GM10248 (cell line): ENCODE measurements around the gene ZRANB3.

Source experiments
- CTCF ChIA-PET: fragments of 300-600 bp; sonication (Branson Sonifier 250); formaldehyde crosslinking; extraction: SDS; loops from one replicate; lab custom pipeline; 2021; ENCODE audit warnings: antibody characterized with exemption; lab: Yijun Ruan, JAX
- POLR2A ChIA-PET: fragments of 350-650 bp; sonication (Branson Sonifier 250); formaldehyde crosslinking; extraction: SDS; loops from one replicate; lab custom pipeline; 2020; ENCODE audit warnings: antibody characterized with exemption; lab: Yijun Ruan, JAX
- DNase-seq: peaks from one replicate; pipeline ENCODE4 v3.0.0; 2012; ENCODE audit errors: extremely low spot score
- TF ChIP-seq, protein P1 (sequence below): IDR thresholded peaks from 2 replicates; pipeline ENCODE4 v1.5.1; 2012; ENCODE audit warnings: mild to moderate bottlenecking, low read depth; ENCODE audit errors: extremely low read depth, missing control alignments, control extremely low read depth

ZRANB3 gene

DNA sequence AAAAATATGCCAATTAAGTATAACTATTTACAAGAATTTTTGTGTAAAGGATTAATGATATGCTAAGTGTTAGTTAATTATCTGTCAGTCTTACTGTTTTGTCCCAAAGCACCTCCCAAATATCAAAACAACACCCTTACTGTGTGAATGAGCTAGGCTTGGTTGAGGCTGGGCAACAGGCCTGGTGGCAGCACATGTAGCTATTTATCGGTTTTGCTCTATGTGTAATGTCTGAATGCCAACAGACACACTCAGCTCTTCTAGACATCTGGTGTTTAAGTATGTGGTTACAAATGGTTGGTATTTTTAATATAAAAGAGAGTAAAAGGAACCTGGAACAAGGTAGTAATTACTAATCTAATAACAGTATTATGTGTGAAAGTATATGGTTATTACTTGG lies 303.6 kb downstream of the ZRANB3 start:
- ChIA-PET POLR2A (no interaction called here), CTCF (interaction anchor here (1.3 kb wide), 1 partner anchor 14 kb away, joined by 5 read pairs; no protein-coding TSS in a partner anchor)
- TF ChIP-seq, protein P1, sequence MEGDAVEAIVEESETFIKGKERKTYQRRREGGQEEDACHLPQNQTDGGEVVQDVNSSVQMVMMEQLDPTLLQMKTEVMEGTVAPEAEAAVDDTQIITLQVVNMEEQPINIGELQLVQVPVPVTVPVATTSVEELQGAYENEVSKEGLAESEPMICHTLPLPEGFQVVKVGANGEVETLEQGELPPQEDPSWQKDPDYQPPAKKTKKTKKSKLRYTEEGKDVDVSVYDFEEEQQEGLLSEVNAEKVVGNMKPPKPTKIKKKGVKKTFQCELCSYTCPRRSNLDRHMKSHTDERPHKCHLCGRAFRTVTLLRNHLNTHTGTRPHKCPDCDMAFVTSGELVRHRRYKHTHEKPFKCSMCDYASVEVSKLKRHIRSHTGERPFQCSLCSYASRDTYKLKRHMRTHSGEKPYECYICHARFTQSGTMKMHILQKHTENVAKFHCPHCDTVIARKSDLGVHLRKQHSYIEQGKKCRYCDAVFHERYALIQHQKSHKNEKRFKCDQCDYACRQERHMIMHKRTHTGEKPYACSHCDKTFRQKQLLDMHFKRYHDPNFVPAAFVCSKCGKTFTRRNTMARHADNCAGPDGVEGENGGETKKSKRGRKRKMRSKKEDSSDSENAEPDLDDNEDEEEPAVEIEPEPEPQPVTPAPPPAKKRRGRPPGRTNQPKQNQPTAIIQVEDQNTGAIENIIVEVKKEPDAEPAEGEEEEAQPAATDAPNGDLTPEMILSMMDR = no peak
- DNase-seq = no peak

DNA sequence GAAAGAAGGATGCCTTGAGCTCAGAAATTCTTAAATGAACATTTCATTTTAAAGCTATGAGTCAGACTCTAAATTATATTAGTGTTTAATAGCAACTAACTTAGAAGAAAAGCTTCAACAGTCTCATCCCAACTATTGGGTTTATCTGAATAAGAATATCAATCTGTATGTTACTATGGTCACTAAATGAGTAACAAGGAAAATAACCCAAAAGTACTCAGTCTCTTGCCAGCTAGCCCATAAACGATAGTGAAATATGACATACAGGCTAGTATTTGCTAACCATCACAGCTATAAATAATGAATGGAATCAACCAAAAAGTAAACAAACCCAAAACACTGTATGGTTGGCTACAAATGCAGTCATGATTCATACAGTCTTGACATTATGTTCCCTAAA lies 304.1 kb downstream of the ZRANB3 start:
- ChIA-PET POLR2A (no interaction called here), CTCF (interaction anchor here (0.7 to 1.3 kb wide), 3 partner anchors 12 to 16 kb away, joined by 3 to 5 read pairs (median 5); no protein-coding TSS in a partner anchor)
- DNase-seq = no peak
- TF ChIP-seq, protein P1 = no peak

DNA sequence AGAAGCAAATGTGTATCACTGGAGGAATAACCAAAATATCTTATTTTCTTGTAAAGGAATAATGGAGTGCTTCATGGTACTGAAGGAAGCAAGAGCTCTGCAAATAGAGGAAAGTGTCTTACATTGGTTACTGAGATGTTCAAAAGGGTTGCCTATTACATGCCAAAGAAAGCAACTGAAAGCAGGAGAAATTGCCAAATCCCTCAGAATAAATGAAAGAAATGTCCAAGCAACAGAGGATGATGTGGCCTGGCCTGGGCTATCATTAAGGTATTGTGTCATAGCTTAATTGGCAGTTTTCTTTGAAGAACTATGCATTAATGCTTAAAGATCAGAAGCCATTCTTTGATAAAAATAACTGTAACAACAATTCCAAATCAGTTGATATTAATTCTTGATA lies 305.2 kb downstream of the ZRANB3 start:
- no peak for DNase-seq
- CTCF ChIA-PET = interaction anchor here (1.2 kb wide), 1 partner anchor 17 kb away, joined by 3 read pairs; no protein-coding TSS in a partner anchor
- POLR2A ChIA-PET = no interaction called here
- TF ChIP-seq, protein P1 = no peak

DNA sequence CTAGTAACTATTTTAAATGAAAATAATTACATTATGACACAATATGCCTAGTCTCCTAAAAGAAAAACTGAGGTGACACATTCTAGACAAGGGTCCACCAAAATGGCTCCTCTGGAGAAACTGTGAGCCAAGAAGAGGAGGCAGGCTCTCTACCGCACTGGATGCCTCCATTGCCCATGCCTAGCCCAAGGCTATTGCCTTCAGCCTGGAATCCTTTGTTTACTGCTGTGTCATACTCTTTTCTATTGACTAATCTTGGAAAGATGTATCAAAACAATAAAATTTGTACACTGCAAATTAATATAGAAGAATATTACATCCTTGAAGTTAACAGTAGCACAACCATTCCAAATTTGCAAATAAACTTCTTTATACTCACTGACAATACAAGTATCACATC lies 311.8 kb downstream of the ZRANB3 start:
- ChIA-PET CTCF (no interaction called here), POLR2A (no interaction called here)
- TF ChIP-seq, protein P1 = no peak
- no peak for DNase-seq

DNA sequence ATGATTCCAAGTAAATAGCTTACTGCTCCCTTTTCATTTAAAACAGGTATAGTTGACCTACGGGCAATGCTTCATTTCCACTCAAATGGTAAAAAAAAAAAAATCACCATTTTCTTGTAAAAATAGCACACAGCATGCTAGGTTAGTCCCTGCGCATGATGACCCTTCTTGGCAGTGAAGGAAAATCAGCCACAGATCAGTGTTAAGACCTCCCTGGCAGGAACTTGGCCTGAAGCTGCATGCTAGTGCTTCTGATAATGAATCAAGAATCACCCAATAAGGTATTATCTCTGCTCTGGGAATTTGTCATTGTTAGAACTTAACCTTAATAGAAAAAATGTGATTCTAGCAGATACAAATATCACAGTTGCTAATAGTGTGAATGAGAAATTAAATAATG lies 312.6 kb downstream of the ZRANB3 start:
- TF ChIP-seq, protein P1 = no peak
- no peak for DNase-seq
- POLR2A ChIA-PET = no interaction called here
- CTCF ChIA-PET = no interaction called here

DNA sequence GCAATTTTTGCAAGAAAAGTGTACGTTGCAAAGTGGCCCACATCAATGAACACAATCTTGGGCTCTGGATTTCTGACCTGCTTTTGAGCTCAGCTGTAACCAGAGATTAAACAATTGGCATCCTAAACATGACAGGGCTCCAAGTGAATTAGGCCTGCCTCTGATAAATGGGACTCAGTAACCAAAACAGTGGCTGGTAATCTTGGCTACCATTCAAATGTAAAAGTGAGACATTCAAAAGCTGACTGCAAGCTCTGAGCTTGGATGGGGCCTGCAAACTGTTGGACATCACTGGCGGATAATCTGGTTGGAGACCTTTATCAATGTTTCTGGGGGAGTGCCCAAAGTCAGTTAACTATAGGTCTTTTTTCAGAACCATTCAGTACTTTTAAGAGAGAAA lies 318.3 kb downstream of the ZRANB3 start:
- TF ChIP-seq, protein P1 = no peak
- POLR2A ChIA-PET = no interaction called here
- CTCF ChIA-PET = interaction anchor here (0.6 to 2.3 kb wide), 5 partner anchors 9 to 288 kb away, joined by 3 to 5 read pairs (median 5); no protein-coding TSS in a partner anchor
- DNase-seq = no peak

DNA sequence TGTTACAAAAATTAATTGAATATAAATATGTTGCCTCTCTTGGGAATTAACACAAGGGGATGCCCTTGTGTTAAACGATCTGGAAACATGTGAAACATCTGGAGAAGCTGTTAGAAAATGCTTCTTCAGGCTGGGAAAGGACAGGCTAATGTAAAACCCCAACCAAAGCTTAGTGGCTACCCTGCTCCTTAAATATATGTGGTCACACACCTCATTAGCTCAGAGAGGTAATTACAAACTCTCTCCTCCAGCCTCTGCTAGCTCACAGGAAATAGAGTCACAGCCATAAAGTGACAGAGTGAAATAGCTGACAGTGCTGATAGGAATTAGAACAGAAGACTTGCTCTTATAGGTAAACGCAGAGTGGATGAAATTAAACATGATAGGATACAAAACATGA lies 323.0 kb downstream of the ZRANB3 start:
- ChIA-PET POLR2A (interaction anchor here (0.5 kb wide), 1 partner anchor 56 kb away, joined by 3 read pairs; no protein-coding TSS in a partner anchor), CTCF (interaction anchor here (1.0 kb wide), 1 partner anchor 204 kb away, joined by 4 read pairs; no protein-coding TSS in a partner anchor)
- no peak for DNase-seq
- TF ChIP-seq, protein P1 = no peak
